ENCODE data around the gene PLA2G5.
A peak's percentile ranks its signal among the peaks of the same experiment; 100 is the strongest.

The PLA2G5 gene

GRCh38 chr1:20093303-20093702, 23.3 kb downstream of the PLA2G5 start:
- DNase-seq = no peak

GRCh38 chr1:20093940-20094391, 24.0 kb downstream of the PLA2G5 start:
- no peak for DNase-seq

- peak in 1 of 3 experiments; percentile 93 for DNase-seq
Observed at GRCh38 chr1:20095564-20096434, 25.8 kb downstream of the PLA2G5 start.

- no peak for DNase-seq
Observed at GRCh38 chr1:20096840-20097447, 26.9 kb downstream of the PLA2G5 start.

GRCh38 chr1:20099533-20099932, 29.5 kb downstream of the PLA2G5 start:
- peak in 1 of 3 experiments; percentile 2 for DNase-seq

- DNase-seq = peak; percentile 1 to 56 (median 6)
Observed at GRCh38 chr1:20100632-20101355, 30.8 kb downstream of the PLA2G5 start.

GRCh38 chr1:20102875-20103274, 32.9 kb downstream of the PLA2G5 start:
- DNase-seq = no peak

GRCh38 chr1:20105856-20106255, 35.9 kb downstream of the PLA2G5 start:
- no peak for DNase-seq

GRCh38 chr1:20107351-20107750, 37.4 kb downstream of the PLA2G5 start:
- no peak for DNase-seq

GRCh38 chr1:20107796-20108195, 37.8 kb downstream of the PLA2G5 start:
- DNase-seq = no peak

- no peak for DNase-seq
Observed at GRCh38 chr1:20108366-20109123, 38.6 kb downstream of the PLA2G5 start.

- no peak for DNase-seq
Observed at GRCh38 chr1:20109223-20109856, 39.3 kb downstream of the PLA2G5 start.

- DNase-seq = no peak
Observed at GRCh38 chr1:20110679-20111078, 40.7 kb downstream of the PLA2G5 start.

GRCh38 chr1:20111452-20111851, 41.5 kb downstream of the PLA2G5 start:
- no peak for DNase-seq

GRCh38 chr1:20112279-20113000, 42.4 kb downstream of the PLA2G5 start:
- DNase-seq = no peak

GRCh38 chr1:20114021-20114648, 44.1 kb downstream of the PLA2G5 start:
- peak in 1 of 3 experiments; percentile 14 for DNase-seq

GRCh38 chr1:20115479-20115878, 45.5 kb downstream of the PLA2G5 start:
- DNase-seq = no peak

- no peak for DNase-seq
Observed at GRCh38 chr1:20115916-20116315, 45.9 kb downstream of the PLA2G5 start.

- no peak for DNase-seq
Observed at GRCh38 chr1:20117236-20117635, 47.2 kb downstream of the PLA2G5 start.

GRCh38 chr1:20119347-20119746, 49.4 kb downstream of the PLA2G5 start, which contains the start of gene PLA2G2D:
Gene PLA2G2D (minus strand): TSS chr1:20119536. CDS start chr1:20119498, 38 bp downstream.
- DNase-seq = no peak

GRCh38 chr1:20120796-20121195, 50.8 kb downstream of the PLA2G5 start:
- DNase-seq = no peak

Measured in NCI-H1417 (cell line).